Neural crest cell (in vitro differentiated cells): Measurements from ENCODE around the gene HSPA12A. TPM values are rescaled to one million over a fixed set of nuclear protein-coding genes. Genes with fewer than 3 reads are reported as not detected.

Experiments
- DNase-seq: peaks from one replicate; pipeline ENCODE4 v3.0.0; 2021; ENCODE audit warnings: low read depth, mixed read lengths, low spot score
- H3K27ac Mint-ChIP-seq: one replicate; pipeline ENCODE4 v1.8.0; 2021; ENCODE audit warnings: mild to moderate bottlenecking, mixed read lengths; ENCODE audit not compliant: unreplicated experiment
- H3K27me3 Mint-ChIP-seq: 2 replicates; pipeline ENCODE4 v1.8.0; 2021; ENCODE audit warnings: low read depth, mild to moderate bottlenecking, mixed read lengths
- H3K36me3 Mint-ChIP-seq: 2 replicates; pipeline ENCODE4 v1.8.0; 2021; ENCODE audit warnings: low read depth, mild to moderate bottlenecking, mixed read lengths
- H3K4me1 Mint-ChIP-seq: 2 replicates; pipeline ENCODE4 v1.8.0; 2021; ENCODE audit warnings: mixed read lengths
- H3K4me3 Mint-ChIP-seq: one replicate; pipeline ENCODE4 v1.8.0; 2021; ENCODE audit warnings: mild to moderate bottlenecking, mixed read lengths
- H3K9me3 Mint-ChIP-seq: 2 replicates; pipeline ENCODE4 v1.8.0; 2021; ENCODE audit warnings: mixed read lengths
- total RNA-seq: library from RNA; stranded (reverse); gene quantifications from 2 replicates; pipeline ENCODE4 v1.2.1, GENCODE V29; 2021
- TF ChIP-seq, protein P1 (sequence below): fragments of 200-600 bp; sonication (generic); conservative IDR thresholded peaks from 2 replicates; pipeline ENCODE4 v1.5.0; 2021; ENCODE audit warnings: antibody characterized with exemption, mild to moderate bottlenecking

The HSPA12A gene
- total RNA-seq, 1 donor from 2014 or later, result 7.4 TPM

GRCh38 chr10:116667484-116667883 is 74.9 kb downstream of the HSPA12A start:
- Mint-ChIP-seq H3K36me3 (peaks cover 7% of the 10 kb centered on the region), H3K27ac (no peak overlapping the region), H3K4me1 (peaks cover 61% of the 10 kb centered on the region), H3K9me3 (peaks cover 6% of the 10 kb centered on the region), H3K4me3 (no peak overlapping the region), H3K27me3 (peaks cover 9% of the 10 kb centered on the region)
- TF ChIP-seq, protein P1, sequence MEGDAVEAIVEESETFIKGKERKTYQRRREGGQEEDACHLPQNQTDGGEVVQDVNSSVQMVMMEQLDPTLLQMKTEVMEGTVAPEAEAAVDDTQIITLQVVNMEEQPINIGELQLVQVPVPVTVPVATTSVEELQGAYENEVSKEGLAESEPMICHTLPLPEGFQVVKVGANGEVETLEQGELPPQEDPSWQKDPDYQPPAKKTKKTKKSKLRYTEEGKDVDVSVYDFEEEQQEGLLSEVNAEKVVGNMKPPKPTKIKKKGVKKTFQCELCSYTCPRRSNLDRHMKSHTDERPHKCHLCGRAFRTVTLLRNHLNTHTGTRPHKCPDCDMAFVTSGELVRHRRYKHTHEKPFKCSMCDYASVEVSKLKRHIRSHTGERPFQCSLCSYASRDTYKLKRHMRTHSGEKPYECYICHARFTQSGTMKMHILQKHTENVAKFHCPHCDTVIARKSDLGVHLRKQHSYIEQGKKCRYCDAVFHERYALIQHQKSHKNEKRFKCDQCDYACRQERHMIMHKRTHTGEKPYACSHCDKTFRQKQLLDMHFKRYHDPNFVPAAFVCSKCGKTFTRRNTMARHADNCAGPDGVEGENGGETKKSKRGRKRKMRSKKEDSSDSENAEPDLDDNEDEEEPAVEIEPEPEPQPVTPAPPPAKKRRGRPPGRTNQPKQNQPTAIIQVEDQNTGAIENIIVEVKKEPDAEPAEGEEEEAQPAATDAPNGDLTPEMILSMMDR, result no peak
- no peak for DNase-seq

DNA sequence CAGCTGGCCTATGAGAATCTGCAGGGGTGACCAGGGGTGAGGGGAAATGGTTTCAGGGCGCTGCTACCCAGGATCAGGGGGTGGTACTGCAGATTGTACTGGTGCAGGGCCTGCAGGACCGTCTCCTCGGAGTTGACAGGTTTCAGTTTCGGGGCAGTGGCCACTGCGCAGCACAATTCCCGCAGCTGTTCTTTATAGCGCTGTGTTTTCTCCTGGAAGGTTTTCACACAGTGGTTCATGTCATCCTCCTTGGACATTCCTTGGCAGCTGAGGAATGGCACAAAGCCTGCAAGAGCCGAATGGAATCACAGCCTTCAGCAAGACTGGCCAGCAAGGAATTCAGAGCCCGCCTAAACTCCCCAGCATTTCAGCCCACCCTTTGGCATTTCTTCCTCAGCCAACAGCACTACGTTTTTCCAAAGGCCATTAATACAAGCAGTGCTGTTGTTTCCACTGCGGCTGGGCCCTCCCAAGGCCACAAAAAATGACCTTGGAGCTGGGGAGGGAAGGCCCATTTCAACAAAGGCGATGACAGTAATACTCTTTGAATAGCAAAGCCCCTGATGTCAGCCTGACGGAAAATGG is 76.7 kb downstream of the HSPA12A start:
- H3K4me3 Mint-ChIP-seq, result peak overlapping the region; percentile 67
- peaks cover 51% of the 10 kb centered on the region for H3K4me1 Mint-ChIP-seq
- TF ChIP-seq, protein P1, result no peak
- H3K9me3 Mint-ChIP-seq, result peaks cover 6% of the 10 kb centered on the region
- H3K36me3 Mint-ChIP-seq, result peaks cover 4% of the 10 kb centered on the region
- DNase-seq, result peak; percentile 20
- peak overlapping the region; percentile 86 for H3K27ac Mint-ChIP-seq
- H3K27me3 Mint-ChIP-seq, result peaks cover 8% of the 10 kb centered on the region

DNA sequence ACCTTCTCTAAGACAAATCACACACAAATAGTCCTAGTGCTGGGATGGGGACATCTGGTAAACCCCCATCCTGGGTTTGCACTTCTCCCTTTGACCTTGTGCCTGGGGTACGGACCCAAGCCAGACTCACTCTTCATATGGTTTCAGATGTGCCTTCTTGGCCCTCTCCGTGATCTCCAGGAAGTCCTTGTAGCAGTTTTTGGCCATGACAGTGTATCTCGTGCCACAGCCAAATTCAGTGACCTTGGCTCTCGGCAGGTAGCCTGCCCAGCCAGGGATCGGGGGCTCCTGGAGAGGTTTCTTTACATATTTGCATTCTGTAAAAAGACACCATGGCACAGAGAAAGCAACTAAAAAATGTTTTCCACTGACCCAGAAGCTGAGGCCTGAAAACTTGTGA is 77.7 kb downstream of the HSPA12A start:
- H3K27ac Mint-ChIP-seq, result no peak overlapping the region
- TF ChIP-seq, protein P1, result no peak

DNA sequence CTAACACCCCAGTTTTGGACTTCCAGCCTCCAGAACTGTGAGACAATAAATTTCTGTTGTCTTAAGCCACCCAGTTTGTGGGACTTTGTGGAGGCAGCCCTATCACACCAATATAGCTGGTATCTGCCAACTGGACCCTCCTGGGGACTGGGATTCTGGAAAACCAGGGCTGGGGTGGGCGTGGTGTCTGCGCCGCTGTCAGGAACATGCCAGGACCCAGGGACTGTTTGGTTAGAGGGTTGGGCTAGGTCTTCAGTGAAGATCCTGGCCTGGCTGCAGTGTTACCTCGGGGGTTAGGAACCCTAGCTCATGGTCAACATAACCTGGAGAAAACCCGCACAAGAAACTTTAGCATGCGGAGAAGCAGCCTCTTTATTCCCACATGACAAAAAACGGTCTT is 79.0 kb downstream of the HSPA12A start:
- DNase-seq, result no peak
- Mint-ChIP-seq H3K27ac (no peak overlapping the region), H3K36me3 (peaks cover 4% of the 10 kb centered on the region)

More for the DNA sequence above, 77.7 kb downstream of the HSPA12A start:
- peaks cover 4% of the 10 kb centered on the region for H3K27me3 Mint-ChIP-seq
- H3K4me1 Mint-ChIP-seq, result peaks cover 48% of the 10 kb centered on the region
- H3K9me3 Mint-ChIP-seq, result peaks cover 6% of the 10 kb centered on the region
- H3K4me3 Mint-ChIP-seq, result no peak overlapping the region
- no peak for DNase-seq
- H3K36me3 Mint-ChIP-seq, result peaks cover 4% of the 10 kb centered on the region

DNA sequence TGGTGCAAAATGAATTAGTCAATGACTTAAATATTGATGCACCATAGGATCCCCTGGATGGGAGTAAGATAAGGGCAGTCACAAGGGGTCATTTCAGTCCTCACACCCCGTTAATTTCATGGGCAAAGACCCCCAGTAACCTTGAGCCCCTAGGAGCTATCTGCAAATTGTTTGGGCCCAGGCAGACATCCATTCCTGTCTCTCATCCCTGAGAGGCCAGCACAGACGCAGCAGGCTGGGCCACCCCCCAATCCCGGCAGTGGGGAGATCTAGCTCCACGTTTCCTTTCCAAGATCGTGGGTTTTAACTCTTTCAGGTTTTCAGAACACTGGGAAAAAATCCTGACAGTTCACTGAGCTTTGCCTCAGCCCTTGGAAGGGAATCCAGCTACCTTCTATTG is 81.5 kb downstream of the HSPA12A start:
- Mint-ChIP-seq H3K27ac (no peak overlapping the region), H3K27me3 (no peaks in the 10 kb centered on the region), H3K36me3 (no peaks in the 10 kb centered on the region), H3K4me3 (no peak overlapping the region), H3K4me1 (peaks cover 34% of the 10 kb centered on the region), H3K9me3 (peaks cover under 1% of the 10 kb centered on the region)
- TF ChIP-seq, protein P1, result no peak
- no peak for DNase-seq

More for the DNA sequence above, 79.0 kb downstream of the HSPA12A start:
- Mint-ChIP-seq H3K4me1 (peaks cover 42% of the 10 kb centered on the region), H3K9me3 (peaks cover 6% of the 10 kb centered on the region), H3K4me3 (no peak overlapping the region), H3K27me3 (no peaks in the 10 kb centered on the region)
- TF ChIP-seq, protein P1, result no peak
